ENCODE data around the gene CERKL.

Gene CERKL

GRCh38 chr2:181627545-181627944 is 29.4 kb downstream of the CERKL start:
- DNase-seq (ENCODE audit: low spot score) (no peak), FAIRE-seq (no peak)

GRCh38 chr2:181626671-181627070 is 30.2 kb downstream of the CERKL start:
- no peak for FAIRE-seq
- no peak for DNase-seq (ENCODE audit: low spot score)

DNA sequence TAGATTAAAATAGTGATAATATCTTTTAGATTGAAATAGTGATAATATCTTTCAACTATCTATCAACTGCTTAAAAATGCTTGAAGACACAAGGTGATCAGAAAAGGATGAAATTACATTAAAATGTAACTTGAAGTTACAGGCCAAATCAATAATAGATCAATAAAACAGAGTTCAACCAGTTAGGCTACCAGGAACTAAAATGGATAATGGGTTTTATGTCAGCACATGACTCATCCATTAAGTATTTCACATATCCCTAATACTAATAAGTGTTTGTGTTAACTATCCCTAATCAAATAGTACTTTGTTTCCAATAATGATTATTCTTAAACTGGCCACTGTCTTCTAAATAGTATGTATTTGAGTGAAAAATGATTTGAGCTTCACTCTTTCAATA is 33.7 kb downstream of the CERKL start:
- DNase-seq (ENCODE audit: low spot score) (no peak), FAIRE-seq (no peak)

DNA sequence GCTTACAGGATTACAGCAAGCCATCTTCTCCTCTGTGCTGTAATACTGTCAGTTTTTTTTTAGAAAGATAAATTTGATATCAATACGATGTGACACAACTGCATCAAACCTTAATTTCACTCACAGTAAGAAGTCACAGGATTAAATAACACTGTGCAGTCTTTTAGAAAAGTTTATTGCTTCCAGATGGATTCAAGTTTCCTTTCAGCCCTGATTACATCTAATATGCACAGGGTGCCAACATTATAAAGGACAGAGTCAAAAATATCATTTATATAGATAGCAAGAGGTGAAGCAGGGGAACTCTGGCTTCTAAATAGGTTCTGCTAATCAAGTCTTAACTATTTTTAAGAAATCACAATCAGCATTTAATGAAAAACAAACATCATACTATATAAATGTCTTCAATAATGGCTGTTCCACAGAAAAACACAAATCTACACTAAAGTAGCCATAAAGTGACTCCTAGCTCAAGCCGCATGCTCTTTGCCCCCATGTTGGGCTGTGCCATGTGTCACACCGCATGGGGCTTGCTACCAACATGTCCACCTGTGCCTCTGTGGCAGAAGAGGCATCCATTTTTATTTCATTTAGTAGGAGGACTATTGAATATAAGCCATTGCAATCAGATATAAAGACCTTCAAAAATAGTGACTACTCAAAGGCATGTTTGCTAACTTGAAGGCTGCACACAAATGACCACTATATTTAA is 35.0 kb downstream of the CERKL start:
- FAIRE-seq (no peak), DNase-seq (ENCODE audit: low spot score) (no peak)

DNA sequence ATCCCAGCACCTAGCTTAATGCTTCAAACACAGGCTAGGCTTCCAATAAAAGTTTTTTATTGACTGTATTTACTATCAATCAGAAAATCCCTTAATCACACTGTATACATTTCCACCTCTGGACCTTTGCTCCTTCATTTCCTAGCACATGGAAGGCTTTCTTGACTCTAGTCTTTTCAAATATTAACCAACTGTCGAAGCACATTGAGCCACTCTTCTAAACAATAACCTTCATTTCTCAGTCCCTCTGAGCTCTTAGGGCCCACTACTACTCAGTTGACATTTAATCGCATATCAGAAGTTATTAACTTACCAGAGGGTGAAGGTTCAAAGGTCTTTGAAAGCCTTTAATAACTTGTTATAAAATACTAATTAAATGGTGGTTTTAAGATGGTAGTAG is 37.4 kb downstream of the CERKL start:
- no peak for FAIRE-seq

GRCh38 chr2:181616715-181617114 is 40.2 kb downstream of the CERKL start:
- DNase-seq (ENCODE audit: low spot score) (no peak), FAIRE-seq (no peak)

More for the DNA sequence above, 37.4 kb downstream of the CERKL start:
- DNase-seq (ENCODE audit: low spot score), result no peak

DNA sequence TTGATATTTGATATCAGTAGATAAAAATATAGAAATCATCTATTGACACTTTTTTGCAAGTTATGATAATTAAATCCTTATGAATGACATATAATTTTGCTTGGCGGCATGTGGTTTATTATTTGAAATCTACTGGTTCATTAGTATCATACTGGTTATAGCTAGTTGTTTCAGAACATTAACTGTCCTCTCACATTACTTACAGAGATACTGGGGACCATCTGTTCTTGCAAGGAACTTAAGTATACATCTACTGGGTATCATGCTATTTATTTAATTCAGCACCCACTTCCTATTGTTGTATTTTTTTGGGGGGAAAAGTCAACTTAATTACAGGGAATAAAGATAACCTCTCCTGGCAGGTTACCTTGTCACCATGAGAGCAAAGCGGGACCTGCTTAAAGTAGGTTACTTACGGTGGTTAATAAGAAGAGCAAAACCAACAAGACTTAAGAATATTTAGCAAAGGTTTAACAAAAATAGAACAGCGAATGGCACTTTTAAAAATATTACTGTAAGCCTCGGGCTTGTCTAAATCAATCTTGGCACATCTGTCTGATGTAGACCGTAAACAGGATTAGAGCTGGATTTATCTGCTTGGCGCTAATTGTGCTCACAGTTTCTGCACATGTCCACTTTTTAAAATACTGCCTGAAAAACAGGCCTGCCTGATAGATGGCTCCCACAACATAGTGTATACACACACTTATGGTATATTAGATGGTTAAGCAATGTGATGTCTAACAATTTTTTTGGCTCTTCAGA is 41.8 kb downstream of the CERKL start:
- DNase-seq (ENCODE audit: low spot score) (no peak), FAIRE-seq (no peak)

DNA sequence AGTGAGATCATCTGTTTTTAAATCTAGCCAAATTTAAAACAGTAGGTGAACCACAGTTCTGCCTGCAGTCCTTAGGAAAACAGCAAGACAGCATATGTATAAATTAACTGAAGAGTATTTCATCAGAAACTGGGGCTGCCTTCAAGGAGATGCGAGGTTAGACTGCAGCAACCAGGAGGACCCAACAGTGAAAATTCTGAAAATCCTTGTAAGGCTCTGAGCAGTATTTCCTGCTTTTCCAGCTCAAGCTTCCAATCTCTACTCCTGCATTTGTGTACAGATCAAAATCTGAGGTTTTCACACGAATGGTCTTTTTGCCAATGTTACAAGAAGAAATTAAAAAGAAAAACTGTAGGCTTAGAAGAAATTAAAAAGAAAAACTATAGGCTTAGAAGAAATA is 43.7 kb downstream of the CERKL start:
- DNase-seq (ENCODE audit: low spot score) (no peak), FAIRE-seq (no peak)

DNA sequence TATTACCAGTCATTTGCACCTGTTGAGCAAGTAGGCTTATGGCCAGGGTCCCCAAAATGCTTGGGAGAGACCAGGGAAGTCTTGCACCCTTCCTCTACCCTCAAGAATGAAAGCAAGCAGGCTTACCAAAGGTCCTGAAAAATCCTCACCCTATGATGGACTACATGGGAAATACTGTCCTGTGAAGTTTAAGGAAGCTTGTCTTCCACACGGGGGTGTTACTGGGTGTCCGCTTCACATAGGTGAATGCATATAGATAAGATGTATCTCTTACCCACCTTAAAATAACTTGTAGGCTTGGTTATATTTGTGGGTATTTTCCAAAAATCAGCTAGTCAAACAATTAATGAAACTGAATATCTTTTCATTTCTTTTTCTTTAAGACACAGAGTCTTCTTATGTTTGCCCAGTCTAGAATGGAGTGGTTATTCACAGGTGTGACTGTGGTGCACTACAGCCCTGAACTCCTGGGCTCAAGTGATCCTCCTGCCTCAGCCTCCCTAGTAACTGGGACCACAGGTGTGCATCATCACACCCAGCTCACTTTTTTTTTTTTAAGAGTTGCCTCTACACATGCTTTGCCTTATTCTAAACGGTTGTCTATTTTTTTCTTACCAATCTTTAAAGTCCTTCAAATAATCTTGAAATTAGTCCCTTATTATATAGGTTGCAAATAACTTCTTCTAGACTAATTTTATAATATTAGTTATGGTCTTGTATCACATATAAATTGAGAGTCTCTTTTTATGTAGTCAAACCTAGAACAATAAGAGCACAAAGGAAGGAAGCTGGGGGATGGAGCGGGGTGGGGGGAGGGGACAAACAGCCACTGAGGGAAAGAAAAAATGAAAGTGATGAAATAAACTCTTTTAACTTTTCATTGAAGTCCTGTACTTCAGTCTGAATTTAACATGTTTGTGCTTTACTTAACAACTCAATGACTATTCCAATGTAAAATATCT is 49.0 kb downstream of the CERKL start:
- FAIRE-seq (no peak), DNase-seq (ENCODE audit: low spot score) (no peak)

DNA sequence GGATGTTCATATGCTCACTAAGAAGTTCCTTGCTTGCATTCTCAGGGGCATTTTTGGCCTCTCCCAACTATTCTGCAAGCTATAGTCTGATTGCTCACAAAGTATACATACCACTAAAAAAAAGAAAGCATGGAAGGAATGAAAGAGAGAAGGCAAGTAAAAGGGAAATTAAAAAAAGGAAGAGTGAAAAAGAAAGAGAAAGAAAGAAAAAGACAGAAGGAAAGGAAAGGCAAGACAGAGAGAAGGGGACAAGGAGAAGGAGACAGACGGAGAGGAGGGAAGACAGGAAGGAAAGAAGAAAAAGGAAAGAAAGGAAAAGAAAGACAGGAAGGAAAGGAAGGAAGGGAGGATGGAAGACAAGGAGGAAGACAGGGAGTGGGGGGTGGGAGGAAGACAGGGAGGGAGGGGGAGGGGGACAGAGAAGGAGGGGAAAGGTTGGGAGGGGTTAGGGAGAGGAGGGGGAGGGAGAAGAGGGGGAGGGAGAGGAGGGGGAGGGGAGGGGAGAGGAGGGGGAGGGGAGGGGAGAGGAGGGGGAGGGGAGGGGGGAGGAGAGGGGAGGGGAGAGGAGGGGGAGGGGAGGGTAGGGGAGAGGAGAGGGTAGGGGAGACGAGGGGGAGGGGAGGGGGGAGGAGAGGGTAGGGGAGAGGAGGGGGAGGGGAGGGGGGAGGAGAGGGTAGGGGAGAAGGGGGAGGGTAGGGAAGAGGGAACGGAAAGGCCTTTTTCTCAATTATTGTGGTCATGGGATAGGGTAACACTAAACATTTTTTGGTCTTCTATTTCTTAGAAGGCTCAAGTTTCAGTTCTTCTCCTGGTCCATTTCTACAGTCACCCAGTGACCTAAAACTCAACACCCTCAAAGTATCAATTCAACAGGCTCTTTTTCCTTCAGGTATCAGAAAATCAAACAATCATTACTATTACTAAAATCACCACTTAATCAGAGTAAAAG is 50.7 kb downstream of the CERKL start:
- FAIRE-seq (no peak), DNase-seq (ENCODE audit: low spot score) (no peak)

- FAIRE-seq (no peak), DNase-seq (ENCODE audit: low spot score) (no peak)
Measured at GRCh38 chr2:181602017-181602416, 54.9 kb downstream of the CERKL start.

- DNase-seq (ENCODE audit: low spot score) (no peak), FAIRE-seq (no peak)
Measured at GRCh38 chr2:181596556-181596955, 60.3 kb downstream of the CERKL start.

- FAIRE-seq (no peak), DNase-seq (ENCODE audit: low spot score) (no peak)
Measured at GRCh38 chr2:181594322-181594721, 62.6 kb downstream of the CERKL start.

DNA sequence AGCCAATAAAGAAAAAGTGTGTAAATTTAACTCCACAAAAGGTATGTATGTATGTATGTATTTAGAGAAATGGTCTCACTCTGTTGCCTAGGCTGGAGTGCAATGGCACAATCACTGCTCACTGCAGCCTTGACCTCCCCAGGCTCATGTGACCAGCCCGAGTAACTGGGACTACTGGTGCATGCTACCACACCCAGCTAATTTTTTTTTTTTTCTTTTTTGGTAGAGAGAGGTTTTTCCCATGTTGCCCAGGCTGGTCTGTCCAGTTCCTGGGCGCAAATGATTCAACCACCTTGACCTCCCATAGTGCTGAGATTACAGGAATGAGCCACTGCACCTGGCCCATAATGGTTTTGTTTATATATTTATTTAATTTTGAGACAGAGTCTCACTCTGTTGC is 67.1 kb downstream of the CERKL start:
- DNase-seq (ENCODE audit: low spot score), result no peak
- FAIRE-seq, result peak; percentile 68

DNA sequence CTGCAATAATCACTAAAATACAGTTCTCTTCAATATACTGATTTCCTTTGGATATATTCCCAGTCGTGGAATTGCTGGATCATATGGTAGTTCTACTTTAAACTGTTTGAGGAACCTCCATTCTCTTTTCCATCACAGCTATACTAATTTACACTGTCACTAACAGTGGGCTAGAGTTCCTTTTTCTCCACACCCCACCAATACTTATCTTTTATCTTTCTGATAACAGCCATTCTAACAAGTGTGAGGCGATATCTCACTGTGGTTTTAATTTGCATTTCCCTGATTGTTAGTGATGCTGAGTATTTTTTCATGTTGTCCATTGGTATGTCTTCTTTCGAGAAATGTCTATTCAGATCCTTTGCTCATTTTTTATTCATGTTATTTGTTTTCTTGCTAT is 68.4 kb downstream of the CERKL start:
- no peak for FAIRE-seq
- no peak for DNase-seq (ENCODE audit: low spot score)

- FAIRE-seq, result peak; percentile 99
- DNase-seq (ENCODE audit: low spot score), result peak; percentile 86
Measured at GRCh38 chr2:181586569-181587081, 70.3 kb downstream of the CERKL start.

DNA sequence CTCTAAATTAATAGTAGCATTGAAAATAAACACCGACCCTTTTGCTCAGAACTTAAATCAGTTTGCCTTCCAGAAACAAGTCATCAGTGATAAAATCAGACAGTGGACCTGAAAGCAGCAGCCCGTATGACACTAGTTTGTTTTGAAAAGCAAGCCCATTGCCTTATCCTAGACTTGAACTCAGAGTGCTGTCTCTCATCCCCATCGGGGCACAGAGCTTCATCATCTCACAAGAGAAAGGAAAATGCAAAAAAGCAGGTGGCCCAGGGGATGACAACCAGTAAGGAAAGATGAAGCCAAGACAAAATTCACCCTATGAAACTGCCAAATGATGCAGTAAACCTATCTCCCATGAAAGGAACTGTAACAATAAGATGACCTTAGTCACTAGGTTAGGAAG is 71.2 kb downstream of the CERKL start:
- DNase-seq (ENCODE audit: low spot score) (no peak), FAIRE-seq (no peak)

DNA sequence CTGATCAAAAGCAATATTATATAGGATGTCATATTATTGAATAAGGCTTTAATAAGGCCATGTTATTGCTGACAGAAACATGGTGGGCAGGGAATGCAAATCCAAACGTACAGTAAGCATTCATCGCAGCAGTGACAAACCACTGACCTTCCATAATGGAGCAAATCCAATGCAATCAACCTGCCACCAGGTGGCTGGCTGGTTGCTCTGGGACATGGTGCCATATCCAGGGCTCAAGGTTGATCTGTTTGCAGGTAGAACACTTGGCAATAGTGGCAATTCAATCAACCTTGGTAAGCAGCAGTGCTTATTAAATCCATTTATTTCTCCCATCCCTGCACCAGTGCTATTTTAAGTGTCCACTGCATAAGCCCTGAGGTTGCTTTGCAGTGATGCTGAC is 75.4 kb downstream of the CERKL start:
- FAIRE-seq (no peak), DNase-seq (ENCODE audit: low spot score) (no peak)

GRCh38 chr2:181578829-181579228 is 78.1 kb downstream of the CERKL start:
- FAIRE-seq (no peak), DNase-seq (ENCODE audit: low spot score) (no peak)

DNA sequence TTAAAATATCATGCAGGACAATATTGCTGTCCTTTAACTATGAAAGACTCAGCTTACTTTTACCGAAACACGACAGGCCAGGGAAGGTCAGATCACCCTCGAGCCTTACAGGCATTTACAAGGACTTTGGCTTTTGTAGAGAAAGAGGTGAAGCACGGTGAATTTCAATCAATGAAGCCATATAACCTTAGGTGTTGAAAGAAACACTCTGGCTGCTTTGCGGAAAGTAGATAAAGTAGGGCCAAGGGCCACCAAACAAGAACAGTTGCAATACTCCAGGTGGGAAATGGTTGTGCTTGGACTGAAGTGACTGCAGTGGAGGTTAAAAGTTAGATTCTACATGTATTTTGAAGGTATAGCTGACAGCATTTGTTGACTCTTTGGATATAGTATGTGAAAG is 80.5 kb downstream of the CERKL start:
- FAIRE-seq (no peak), DNase-seq (ENCODE audit: low spot score) (no peak)

GRCh38 chr2:181575650-181576025 is 81.3 kb downstream of the CERKL start:
- DNase-seq (ENCODE audit: low spot score), result no peak
- FAIRE-seq, result no peak
